Sigmoid colon (tissue), 4 donors: ENCODE results near the gene RBM47.

Source experiments
- CTCF ChIP-seq, 4 experiments: fragments of 450-650 bp in 3 of 4; fragments of 200-600 bp in 1 of 4; IDR thresholded peaks; one replicate each; pipeline ENCODE4 v1.5.1; 2016 to 2019; ENCODE audit warnings: antibody characterized with exemption in 4 of 4, mild to moderate bottlenecking in 3 of 4, moderate library complexity in 2 of 4
- POLR2A ChIP-seq, 2 donors: fragments of 450-650 bp; IDR thresholded peaks; one replicate each; pipeline ENCODE4 v1.6.1; 2016; ENCODE audit warnings: antibody characterized with exemption in 2 of 2, mild to moderate bottlenecking in 2 of 2, moderate library complexity in 2 of 2
- POLR2AphosphoS5 ChIP-seq, 4 donors: sonication (generic); formaldehyde crosslinking; IDR thresholded peaks; one replicate each; pipeline ENCODE4 v1.6.1; 2017; ENCODE audit warnings: antibody characterized with exemption in 4 of 4

- no peak for TF ChIP-seq CTCF (IDR thresholded peaks at IDR 0.05)
- no peak for TF ChIP-seq POLR2AphosphoS5 (IDR thresholded peaks at IDR 0.05)
- TF ChIP-seq POLR2A (IDR thresholded peaks at IDR 0.05), result no peak
Measured at GRCh38 chr4:40628888-40629287, 776 bp downstream of the RBM47 start.
